DOHH2 (cell line): ENCODE measurements around the gene STING1.

ENCODE experiments used
- H3F3A ChIP-seq: fragments of 200-600 bp; sonication (generic), shearing (Covaris generic); 2 replicates; pipeline ENCODE4 v1.6.0; 2016; ENCODE audit warnings: antibody characterized with exemption, mild to moderate bottlenecking; ENCODE audit not compliant: control insufficient read depth, insufficient read depth
- H3K27ac ChIP-seq: fragments of 200-600 bp; sonication (generic); 2 replicates; pipeline ENCODE4 v1.5.1; 2014; ENCODE audit warnings: low read depth, mild to moderate bottlenecking, low read length, moderate library complexity
- H3K27me3 ChIP-seq: fragments of 200-600 bp; sonication (generic); 2 replicates; pipeline ENCODE4 v1.6.1; 2014; ENCODE audit warnings: mild to moderate bottlenecking, low read length, mixed read lengths; ENCODE audit not compliant: control insufficient read depth
- H3K36me3 ChIP-seq: fragments of 200-600 bp; sonication (generic); 2 replicates; pipeline ENCODE4 v1.6.1; 2014; ENCODE audit warnings: mild to moderate bottlenecking, low read length, moderate library complexity, mixed read lengths; ENCODE audit not compliant: control insufficient read depth
- H3K4me1 ChIP-seq: fragments of 200-600 bp; sonication (generic); 2 replicates; pipeline ENCODE4 v1.6.1; 2014; ENCODE audit warnings: mild to moderate bottlenecking, low read length, mixed read lengths; ENCODE audit not compliant: control insufficient read depth
- H3K4me2 ChIP-seq: fragments of 200-600 bp; sonication (generic); 2 replicates; pipeline ENCODE4 v1.6.0; 2014; ENCODE audit warnings: mild to moderate bottlenecking, low read length, moderate library complexity
- H3K4me3 ChIP-seq: fragments of 200-600 bp; sonication (generic); 2 replicates; pipeline ENCODE4 v1.5.1; 2014; ENCODE audit warnings: mild to moderate bottlenecking, low read length, mixed read lengths
- H3K79me2 ChIP-seq: fragments of 200-600 bp; sonication (generic); 2 replicates; pipeline ENCODE4 v1.6.1; 2014; ENCODE audit warnings: mild to moderate bottlenecking, low read length, mixed read lengths; ENCODE audit not compliant: control insufficient read depth
- H3K9me2 ChIP-seq: fragments of 200-600 bp; sonication (generic); replicated peaks from 2 replicates; pipeline ENCODE4 v1.6.1; 2014; ENCODE audit warnings: mild to moderate bottlenecking, low read length, mixed read lengths; ENCODE audit not compliant: control insufficient read depth
- H3K9me3 ChIP-seq: fragments of 200-600 bp; sonication (generic); 2 replicates; pipeline ENCODE4 v1.6.1; 2014; ENCODE audit warnings: antibody characterized with exemption, low read length, mixed read lengths; ENCODE audit not compliant: control insufficient read depth, insufficient read depth
- H4K20me1 ChIP-seq: fragments of 200-600 bp; sonication (generic); 2 replicates; pipeline ENCODE4 v1.6.0; 2014; ENCODE audit warnings: low read depth, mild to moderate bottlenecking, antibody characterized with exemption, low read length, moderate library complexity; ENCODE audit not compliant: control insufficient read depth, insufficient read depth
- EZH2phosphoT487 ChIP-seq: fragments of 200-600 bp; sonication (generic); IDR thresholded peaks from 2 replicates; pipeline ENCODE4 v1.6.1; 2017; ENCODE audit warnings: borderline replicate concordance, mild to moderate bottlenecking, antibody characterized with exemption, low read length, moderate library complexity, mixed read lengths
- TF ChIP-seq, protein P1 (sequence below): fragments of 200-600 bp; sonication (generic); IDR thresholded peaks from one replicate; pipeline ENCODE4 v1.5.1; 2014; ENCODE audit warnings: antibody characterized with exemption, mild to moderate bottlenecking, low read depth, low read length; ENCODE audit not compliant: poor library complexity, severe bottlenecking

The STING1 gene

DNA sequence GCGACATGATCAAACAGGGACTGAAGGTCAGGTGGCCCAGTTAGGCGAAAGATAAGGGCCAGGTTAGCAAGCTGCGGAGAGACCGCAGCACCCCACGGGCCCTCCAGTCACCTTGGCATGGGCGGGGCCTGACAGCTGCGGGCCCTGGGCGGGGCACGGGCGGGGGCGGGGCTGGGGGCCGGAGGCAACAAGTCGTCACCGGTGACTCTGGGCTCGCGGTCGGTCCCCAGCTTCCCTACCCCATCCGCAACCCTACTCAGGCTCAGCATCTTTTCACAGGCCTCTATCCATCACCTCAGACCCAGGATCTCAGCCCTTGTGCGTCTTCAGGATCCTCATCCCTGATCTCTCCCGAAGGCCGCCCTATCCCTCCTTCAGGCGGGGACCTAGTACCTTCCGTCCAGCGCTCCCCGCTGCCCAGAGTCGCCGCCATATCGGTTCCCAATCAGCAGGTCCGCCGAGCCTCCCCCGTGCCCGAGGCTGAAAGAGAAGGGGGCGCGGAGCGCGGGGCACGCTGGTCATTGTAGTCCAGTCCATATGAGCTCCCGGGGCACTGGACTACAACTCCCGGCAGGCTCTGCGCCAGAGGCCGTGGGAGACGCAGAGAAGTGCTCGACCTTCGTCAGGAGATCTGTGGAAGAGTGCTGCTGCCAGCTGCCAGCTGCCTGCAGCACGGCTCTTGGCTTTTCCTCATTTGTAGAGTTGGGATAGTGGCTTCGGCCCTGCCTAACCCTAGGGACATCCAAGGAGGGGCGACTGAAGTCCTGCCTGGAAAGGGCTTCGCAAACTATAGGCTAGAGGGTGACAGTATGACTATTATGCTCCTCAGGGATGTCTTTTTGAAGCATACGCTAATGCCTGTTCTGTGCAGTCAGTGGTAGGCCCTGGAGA, 43.3 kb downstream of the STING1 start, which contains the start of gene DNAJC18:
DNAJC18 (minus strand) TSS at position 513 of the 891 bp plus-strand sequence; CDS start at position 433, 80 bp downstream.
- H3K9me3 ChIP-seq = no peaks in the 10 kb centered on the region
- H3K36me3 ChIP-seq = no peaks in the 10 kb centered on the region
- H3K9me2 ChIP-seq = no peaks in the 10 kb centered on the region
- peaks cover 31% of the 10 kb centered on the region for H3K4me1 ChIP-seq
- H3K4me2 ChIP-seq = peak within 1 kb of the TSS; percentile 97
- no peaks in the 10 kb centered on the region for H3K27me3 ChIP-seq
- peaks cover 7% of the 10 kb centered on the region; the same call in 1 of the 2 replicates for H3F3A ChIP-seq
- H3K79me2 ChIP-seq = no peaks in the 10 kb centered on the region
- H4K20me1 ChIP-seq = no peaks in the 10 kb centered on the region
- peak within 1 kb of the TSS; percentile 57 for H3K27ac ChIP-seq
- TF ChIP-seq EZH2phosphoT487 = no peak
- TF ChIP-seq, protein P1, sequence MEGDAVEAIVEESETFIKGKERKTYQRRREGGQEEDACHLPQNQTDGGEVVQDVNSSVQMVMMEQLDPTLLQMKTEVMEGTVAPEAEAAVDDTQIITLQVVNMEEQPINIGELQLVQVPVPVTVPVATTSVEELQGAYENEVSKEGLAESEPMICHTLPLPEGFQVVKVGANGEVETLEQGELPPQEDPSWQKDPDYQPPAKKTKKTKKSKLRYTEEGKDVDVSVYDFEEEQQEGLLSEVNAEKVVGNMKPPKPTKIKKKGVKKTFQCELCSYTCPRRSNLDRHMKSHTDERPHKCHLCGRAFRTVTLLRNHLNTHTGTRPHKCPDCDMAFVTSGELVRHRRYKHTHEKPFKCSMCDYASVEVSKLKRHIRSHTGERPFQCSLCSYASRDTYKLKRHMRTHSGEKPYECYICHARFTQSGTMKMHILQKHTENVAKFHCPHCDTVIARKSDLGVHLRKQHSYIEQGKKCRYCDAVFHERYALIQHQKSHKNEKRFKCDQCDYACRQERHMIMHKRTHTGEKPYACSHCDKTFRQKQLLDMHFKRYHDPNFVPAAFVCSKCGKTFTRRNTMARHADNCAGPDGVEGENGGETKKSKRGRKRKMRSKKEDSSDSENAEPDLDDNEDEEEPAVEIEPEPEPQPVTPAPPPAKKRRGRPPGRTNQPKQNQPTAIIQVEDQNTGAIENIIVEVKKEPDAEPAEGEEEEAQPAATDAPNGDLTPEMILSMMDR = no peak
- peak within 1 kb of the TSS; percentile 98 for H3K4me3 ChIP-seq

DNA sequence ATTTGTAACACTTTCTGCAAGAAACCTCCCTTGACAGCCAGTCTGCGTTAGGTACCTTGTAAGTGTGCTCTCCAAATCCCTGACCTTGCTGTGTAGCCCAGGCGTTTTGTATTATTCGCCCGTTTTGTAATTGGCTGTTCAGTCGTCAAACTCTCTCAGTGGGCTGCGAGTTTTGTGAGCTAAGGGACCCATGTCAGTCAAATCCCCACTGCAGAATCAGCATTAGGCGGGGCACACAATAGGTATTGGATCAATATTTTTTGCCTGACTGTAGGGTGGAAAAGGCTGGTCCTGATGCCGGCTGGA, 43.9 kb downstream of the STING1 start:
- Histone ChIP-seq H3K36me3 (no peaks in the 10 kb centered on the region), H3K4me2 (peak overlapping the region; percentile 97), H4K20me1 (no peaks in the 10 kb centered on the region), H3K79me2 (no peaks in the 10 kb centered on the region), H3K4me1 (peaks cover 25% of the 10 kb centered on the region), H3K4me3 (peak overlapping the region; percentile 98), H3K27me3 (no peaks in the 10 kb centered on the region), H3K27ac (no peak overlapping the region), H3K9me3 (no peaks in the 10 kb centered on the region), H3K9me2 (no peaks in the 10 kb centered on the region), H3F3A (peaks cover 7% of the 10 kb centered on the region; the same call in 1 of the 2 replicates)
- TF ChIP-seq, protein P1 = no peak
- TF ChIP-seq EZH2phosphoT487 = no peak

DNA sequence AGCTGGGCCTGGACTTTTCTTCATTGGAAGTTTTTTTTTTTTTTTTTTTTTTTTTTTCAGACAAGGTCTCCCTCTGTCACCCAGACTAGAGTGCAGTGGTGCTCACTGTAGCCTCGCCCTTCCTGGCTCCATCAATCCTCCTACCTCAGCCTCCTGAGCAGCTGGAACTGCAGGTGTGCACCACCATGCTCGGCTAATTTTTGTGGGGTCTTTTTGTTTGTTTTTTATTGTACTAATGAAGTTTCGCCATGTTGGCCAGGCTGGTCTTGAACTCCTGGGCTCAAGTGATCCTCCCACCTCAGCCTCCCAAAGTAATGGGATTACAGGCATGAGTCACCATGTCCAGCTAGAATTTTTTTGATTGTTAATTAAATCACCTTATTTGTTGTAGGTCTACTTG, 46.9 kb downstream of the STING1 start:
- H3K4me3 ChIP-seq = no peak overlapping the region
- no peak for TF ChIP-seq EZH2phosphoT487
- TF ChIP-seq, protein P1 = no peak

More for the DNA sequence above, 46.9 kb downstream of the STING1 start:
- Histone ChIP-seq H4K20me1 (no peaks in the 10 kb centered on the region), H3K9me3 (no peaks in the 10 kb centered on the region), H3K27ac (no peak overlapping the region), H3K4me2 (no peak overlapping the region), H3K79me2 (no peaks in the 10 kb centered on the region), H3K27me3 (no peaks in the 10 kb centered on the region), H3K9me2 (no peaks in the 10 kb centered on the region), H3K4me1 (peaks cover 13% of the 10 kb centered on the region), H3F3A (no peaks in the 10 kb centered on the region), H3K36me3 (no peaks in the 10 kb centered on the region)
